ENCODE measurements around the gene GPR161. TPM values are rescaled to one million over a fixed set of nuclear protein-coding genes. Genes with fewer than 3 reads are reported as not detected.
"Not testable (repeated sequence)": the region's sequence is repeated elsewhere in the genome, so short reads cannot be mapped to it uniquely, and the experiment has no call there.

GPR161 gene
- total and polyA plus RNA-seq, 5 donors = 2.3 to 5.9 (median 4.8) TPM

GRCh38 chr1:168057355-168057754 lies 79.4 kb downstream of the GPR161 start:
- no peaks in the 10 kb centered on the region for H3K27me3 ChIP-seq (ENCODE audit: control insufficient read depth, insufficient read depth)
- no peak for DNase-seq
- WGBS = 95% methylated on average over 1 of the region's 1 CpG
- no peaks in the 10 kb centered on the region for H3K9me3 ChIP-seq (ENCODE audit: control insufficient read depth, low read length)
- intact Hi-C loops (cut with DNase I) = no loop called here
- no peak for ATAC-seq
- H3K4me1 ChIP-seq (ENCODE audit: control insufficient read depth, insufficient read depth, low read length) = no peaks in the 10 kb centered on the region
- H3K27ac ChIP-seq (ENCODE audit: low read length) = no peak overlapping the region
- H3K4me3 ChIP-seq (ENCODE audit: low read length) = no peak overlapping the region

- H3K27ac ChIP-seq (ENCODE audit: low read length); intact Hi-C loops (cut with DNase I); DNase-seq; H3K4me1 ChIP-seq (ENCODE audit: control insufficient read depth, insufficient read depth, low read length); H3K27me3 ChIP-seq (ENCODE audit: control insufficient read depth, insufficient read depth); H3K9me3 ChIP-seq (ENCODE audit: control insufficient read depth, low read length); H3K4me3 ChIP-seq (ENCODE audit: low read length): not testable (repeated sequence)
- WGBS = 81% methylated on average over 28 of the region's 35 CpGs
- peak; percentile 66 to 67 for ATAC-seq
These were observed 80.6 kb downstream of the GPR161 start for GRCh38 chr1:168056152-168056551.

GRCh38 chr1:168054117-168054516 lies 82.6 kb downstream of the GPR161 start:
- Histone ChIP-seq H3K9me3 (ENCODE audit: control insufficient read depth, low read length) (no peaks in the 10 kb centered on the region), H3K4me1 (ENCODE audit: control insufficient read depth, insufficient read depth, low read length) (no peaks in the 10 kb centered on the region), H3K27ac (ENCODE audit: low read length) (no peak overlapping the region), H3K27me3 (ENCODE audit: control insufficient read depth, insufficient read depth) (no peaks in the 10 kb centered on the region), H3K4me3 (ENCODE audit: low read length) (no peak overlapping the region)
- ATAC-seq (peak; percentile 46 to 63), DNase-seq (no peak)
- 52% methylated on average over 3 of the region's 3 CpGs for WGBS
- intact Hi-C loops (cut with DNase I) = no loop called here

- Histone ChIP-seq H3K4me3 (ENCODE audit: low read length) (no peak overlapping the region), H3K27me3 (ENCODE audit: control insufficient read depth, insufficient read depth) (no peaks in the 10 kb centered on the region), H3K9me3 (ENCODE audit: control insufficient read depth, low read length) (no peaks in the 10 kb centered on the region), H3K4me1 (ENCODE audit: control insufficient read depth, insufficient read depth, low read length) (no peaks in the 10 kb centered on the region), H3K27ac (ENCODE audit: low read length) (peak overlapping the region; percentile 63)
- intact Hi-C loops (cut with DNase I) = no loop called here
- WGBS = 74% methylated on average over 2 of the region's 2 CpGs
- ATAC-seq = peak; percentile 55 to 65
- DNase-seq = peak in 1 of 3 donors; percentile 21
These were observed 83.0 kb downstream of the GPR161 start for GRCh38 chr1:168053681-168054080.

- H3K27me3 ChIP-seq (ENCODE audit: control insufficient read depth, insufficient read depth) = no peaks in the 10 kb centered on the region
- DNase-seq = no peak
- ATAC-seq = no peak
- 60% methylated on average over 1 of the region's 1 CpG for WGBS
- H3K4me1 ChIP-seq (ENCODE audit: control insufficient read depth, insufficient read depth, low read length) = no peaks in the 10 kb centered on the region
- no peak overlapping the region for H3K4me3 ChIP-seq (ENCODE audit: low read length)
- no peak overlapping the region for H3K27ac ChIP-seq (ENCODE audit: low read length)
- H3K9me3 ChIP-seq (ENCODE audit: control insufficient read depth, low read length) = no peaks in the 10 kb centered on the region
- intact Hi-C loops (cut with DNase I) = no loop called here
These were observed 85.8 kb downstream of the GPR161 start for GRCh38 chr1:168050880-168051279.

- no peaks in the 10 kb centered on the region for H3K9me3 ChIP-seq (ENCODE audit: control insufficient read depth, low read length)
- intact Hi-C loops (cut with DNase I) = no loop called here
- ATAC-seq (no peak), DNase-seq (no peak)
- no peaks in the 10 kb centered on the region for H3K4me1 ChIP-seq (ENCODE audit: control insufficient read depth, insufficient read depth, low read length)
- H3K4me3 ChIP-seq (ENCODE audit: low read length) = no peak overlapping the region
- 65% methylated on average over 1 of the region's 1 CpG for WGBS
- no peaks in the 10 kb centered on the region for H3K27me3 ChIP-seq (ENCODE audit: control insufficient read depth, insufficient read depth)
- no peak overlapping the region for H3K27ac ChIP-seq (ENCODE audit: low read length)
These were observed 86.4 kb downstream of the GPR161 start for GRCh38 chr1:168050307-168050706.

GRCh38 chr1:168045311-168045710 lies 91.4 kb downstream of the GPR161 start:
- ATAC-seq = no peak
- H3K27ac ChIP-seq (ENCODE audit: low read length) = no peak overlapping the region
- H3K9me3 ChIP-seq (ENCODE audit: control insufficient read depth, low read length) = no peaks in the 10 kb centered on the region
- H3K4me1 ChIP-seq (ENCODE audit: control insufficient read depth, insufficient read depth, low read length) = no peaks in the 10 kb centered on the region
- intact Hi-C loops (cut with DNase I) = loop anchor here in 1 of 4 donors (10.0 kb wide), 1 partner anchor 111 kb away; the partner anchor contains the start of genes DCAF6 and MPC2
- 99% methylated on average over 1 of the region's 1 CpG for WGBS
- no peak overlapping the region for H3K4me3 ChIP-seq (ENCODE audit: low read length)
- H3K27me3 ChIP-seq (ENCODE audit: control insufficient read depth, insufficient read depth) = no peaks in the 10 kb centered on the region
- DNase-seq = no peak

GRCh38 chr1:168042362-168042761 lies 94.4 kb downstream of the GPR161 start:
- WGBS = 97% methylated on average over 2 of the region's 2 CpGs
- H3K9me3 ChIP-seq (ENCODE audit: control insufficient read depth, low read length) = no peaks in the 10 kb centered on the region
- intact Hi-C loops (cut with DNase I) = loop anchor here in 1 of 4 donors (10.0 kb wide), 1 partner anchor 108 kb away; the partner anchor contains the start of genes DCAF6 and MPC2
- no peak for ATAC-seq
- DNase-seq = no peak
- H3K27ac ChIP-seq (ENCODE audit: low read length) = no peak overlapping the region
- no peak overlapping the region for H3K4me3 ChIP-seq (ENCODE audit: low read length)
- no peaks in the 10 kb centered on the region for H3K27me3 ChIP-seq (ENCODE audit: control insufficient read depth, insufficient read depth)
- H3K4me1 ChIP-seq (ENCODE audit: control insufficient read depth, insufficient read depth, low read length) = peaks cover 2% of the 10 kb centered on the region

- Histone ChIP-seq H3K4me1 (ENCODE audit: control insufficient read depth, insufficient read depth, low read length) (peaks cover 2% of the 10 kb centered on the region), H3K9me3 (ENCODE audit: control insufficient read depth, low read length) (no peaks in the 10 kb centered on the region), H3K27me3 (ENCODE audit: control insufficient read depth, insufficient read depth) (no peaks in the 10 kb centered on the region), H3K4me3 (ENCODE audit: low read length) (no peak overlapping the region), H3K27ac (ENCODE audit: low read length) (no peak overlapping the region)
- 95% methylated on average over 5 of the region's 5 CpGs for WGBS
- intact Hi-C loops (cut with DNase I) = no loop called here
- ATAC-seq (no peak), DNase-seq (no peak)
These were observed 101.4 kb downstream of the GPR161 start for GRCh38 chr1:168035345-168035744.

- Histone ChIP-seq H3K9me3 (ENCODE audit: control insufficient read depth, low read length) (no peaks in the 10 kb centered on the region), H3K4me3 (ENCODE audit: low read length) (no peak overlapping the region), H3K27ac (ENCODE audit: low read length) (no peak overlapping the region), H3K27me3 (ENCODE audit: control insufficient read depth, insufficient read depth) (no peaks in the 10 kb centered on the region), H3K4me1 (ENCODE audit: control insufficient read depth, insufficient read depth, low read length) (no peaks in the 10 kb centered on the region)
- ATAC-seq (no peak), DNase-seq (no peak)
- intact Hi-C loops (cut with DNase I) = no loop called here
- 74% methylated on average over 1 of the region's 1 CpG for WGBS
These were observed 104.7 kb downstream of the GPR161 start for GRCh38 chr1:168032029-168032428.

GRCh38 chr1:168031627-168032026 lies 105.1 kb downstream of the GPR161 start:
- intact Hi-C loops (cut with DNase I) = no loop called here
- WGBS = 86% methylated on average over 4 of the region's 4 CpGs
- Histone ChIP-seq H3K27me3 (ENCODE audit: control insufficient read depth, insufficient read depth) (no peaks in the 10 kb centered on the region), H3K9me3 (ENCODE audit: control insufficient read depth, low read length) (no peaks in the 10 kb centered on the region), H3K4me1 (ENCODE audit: control insufficient read depth, insufficient read depth, low read length) (no peaks in the 10 kb centered on the region), H3K27ac (ENCODE audit: low read length) (no peak overlapping the region), H3K4me3 (ENCODE audit: low read length) (no peak overlapping the region)
- DNase-seq (no peak), ATAC-seq (no peak)

- intact Hi-C loops (cut with DNase I) = no loop called here
- WGBS = 88% methylated on average over 5 of the region's 5 CpGs
- no peak for DNase-seq
- no peaks in the 10 kb centered on the region for H3K9me3 ChIP-seq (ENCODE audit: control insufficient read depth, low read length)
- ATAC-seq = no peak
- H3K27me3 ChIP-seq (ENCODE audit: control insufficient read depth, insufficient read depth) = no peaks in the 10 kb centered on the region
- H3K4me1 ChIP-seq (ENCODE audit: control insufficient read depth, insufficient read depth, low read length) = no peaks in the 10 kb centered on the region
- H3K4me3 ChIP-seq (ENCODE audit: low read length) = no peak overlapping the region
- H3K27ac ChIP-seq (ENCODE audit: low read length) = no peak overlapping the region
These were observed 105.5 kb downstream of the GPR161 start for GRCh38 chr1:168031198-168031597.
